GM15510 (cell line): ENCODE data around the gene NFIA.

Source experiments
- POLR2A ChIP-seq: IDR thresholded peaks from 3 replicates; pipeline ENCODE4 v1.6.1; 2011; ENCODE audit warnings: borderline replicate concordance; ENCODE audit not compliant: insufficient read length; ENCODE audit errors: extremely low read depth

Gene NFIA

DNA sequence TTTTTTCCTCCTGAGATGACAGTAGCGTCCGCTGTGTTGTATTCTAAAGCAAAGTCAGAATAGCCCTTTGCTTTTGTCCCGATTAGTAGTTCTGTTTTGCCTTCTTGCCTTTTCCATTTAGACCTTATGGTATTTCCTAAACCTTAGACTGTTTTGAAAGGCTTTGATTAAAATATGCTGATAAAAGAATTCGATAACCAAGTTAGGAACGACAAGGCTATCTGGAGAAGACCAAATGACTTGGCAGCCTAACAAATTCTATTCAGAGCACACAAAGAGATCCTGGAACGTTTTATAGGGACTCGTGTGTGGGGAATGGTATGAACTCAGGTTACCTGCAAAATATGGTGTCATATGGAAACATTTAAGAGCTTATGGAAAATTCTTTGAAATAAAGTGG, 42.9 kb downstream of the NFIA start:
- TF ChIP-seq POLR2A, result no peak

DNA sequence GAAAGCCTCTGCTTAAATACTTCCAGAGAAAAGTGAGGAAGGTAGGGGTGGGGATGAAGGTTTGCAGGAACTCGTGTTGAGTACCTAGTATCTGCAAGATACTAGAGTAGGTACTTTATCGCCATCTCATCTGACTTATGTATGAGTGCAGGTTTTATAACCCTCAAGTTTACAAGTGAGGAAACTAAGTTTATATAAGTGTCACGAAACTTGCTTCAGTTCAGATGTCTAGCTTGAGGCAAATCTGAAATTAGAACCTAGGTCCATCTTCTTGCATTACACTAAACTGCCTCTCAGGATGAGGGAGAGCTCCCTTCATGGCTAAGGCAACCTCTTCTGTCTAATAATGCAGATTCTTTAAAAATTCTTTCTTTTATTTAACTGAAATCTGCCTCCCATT, 43.5 kb downstream of the NFIA start:
- TF ChIP-seq POLR2A, result no peak

DNA sequence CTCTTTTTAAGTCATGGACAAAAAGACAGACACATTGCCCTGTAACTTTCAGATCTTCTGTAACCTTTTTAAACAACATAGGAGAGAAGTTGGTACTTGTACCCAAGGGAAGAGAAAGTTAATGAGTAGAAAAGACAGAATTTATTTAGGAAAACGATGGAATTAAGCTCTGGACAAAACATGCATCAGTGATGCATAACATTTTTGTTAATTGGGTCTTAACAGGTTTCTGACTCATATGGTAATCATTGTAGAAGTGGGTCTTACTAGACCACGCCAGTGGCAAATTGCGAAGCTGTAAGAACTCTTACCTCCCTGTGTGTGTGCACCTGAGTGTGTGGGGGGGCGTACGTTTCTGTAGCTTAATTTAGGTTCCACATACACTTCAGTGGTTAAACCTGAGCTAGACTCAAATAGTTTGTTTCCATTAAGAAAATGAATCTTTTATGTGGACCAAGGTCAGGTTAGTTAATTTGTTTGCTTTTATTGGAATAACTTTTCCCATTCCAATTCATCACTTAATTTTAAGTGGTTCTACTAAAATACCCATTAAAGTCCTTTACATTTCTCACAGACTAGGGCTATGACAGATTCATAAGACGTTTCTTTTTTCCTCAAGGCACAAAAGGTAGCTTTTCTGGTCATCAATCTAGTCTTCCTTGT, 48.1 kb downstream of the NFIA start:
- no peak for TF ChIP-seq POLR2A

DNA sequence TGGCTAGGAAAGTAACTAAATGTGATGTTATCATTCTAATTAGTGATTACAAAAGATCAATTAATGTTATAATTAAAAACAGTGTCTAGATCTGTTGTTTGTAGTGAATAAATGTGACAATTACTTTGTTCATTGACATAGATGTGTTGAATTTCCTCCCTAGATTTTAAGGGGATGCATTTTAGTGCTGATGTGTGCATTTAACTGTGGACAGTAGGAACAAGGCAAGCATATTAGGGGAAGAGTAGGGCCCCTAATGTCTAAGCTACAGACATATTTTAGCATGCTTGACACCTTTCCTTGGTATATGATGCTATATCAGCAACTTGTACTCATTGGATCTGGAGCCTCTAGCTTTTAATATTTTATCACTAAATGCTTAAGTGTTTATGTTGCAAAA, 48.9 kb downstream of the NFIA start:
- no peak for TF ChIP-seq POLR2A

DNA sequence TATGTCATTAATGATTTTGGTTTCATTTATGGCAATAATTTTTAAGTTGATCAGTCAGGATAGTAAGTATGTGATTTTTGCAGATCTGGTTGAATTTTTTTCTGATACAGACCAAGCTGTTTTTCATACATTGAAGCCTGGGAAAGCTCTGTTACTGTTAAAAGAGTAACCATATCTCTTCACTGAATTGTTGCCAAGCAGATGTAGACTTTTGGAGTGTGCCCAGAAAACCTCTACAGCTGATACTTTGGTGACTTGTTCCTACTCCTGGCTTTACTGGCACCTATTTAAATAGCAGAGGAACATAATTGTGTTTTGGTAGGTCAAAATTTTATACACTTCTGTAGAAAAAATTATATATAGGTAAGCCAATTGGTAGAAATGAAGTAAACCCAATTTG, 49.4 kb downstream of the NFIA start:
- TF ChIP-seq POLR2A, result no peak

GRCh38 chr1:61132176-61132638, 49.8 kb downstream of the NFIA start:
- TF ChIP-seq POLR2A, result no peak

- TF ChIP-seq POLR2A, result no peak
Observed at GRCh38 chr1:61132645-61133334, 50.4 kb downstream of the NFIA start.

DNA sequence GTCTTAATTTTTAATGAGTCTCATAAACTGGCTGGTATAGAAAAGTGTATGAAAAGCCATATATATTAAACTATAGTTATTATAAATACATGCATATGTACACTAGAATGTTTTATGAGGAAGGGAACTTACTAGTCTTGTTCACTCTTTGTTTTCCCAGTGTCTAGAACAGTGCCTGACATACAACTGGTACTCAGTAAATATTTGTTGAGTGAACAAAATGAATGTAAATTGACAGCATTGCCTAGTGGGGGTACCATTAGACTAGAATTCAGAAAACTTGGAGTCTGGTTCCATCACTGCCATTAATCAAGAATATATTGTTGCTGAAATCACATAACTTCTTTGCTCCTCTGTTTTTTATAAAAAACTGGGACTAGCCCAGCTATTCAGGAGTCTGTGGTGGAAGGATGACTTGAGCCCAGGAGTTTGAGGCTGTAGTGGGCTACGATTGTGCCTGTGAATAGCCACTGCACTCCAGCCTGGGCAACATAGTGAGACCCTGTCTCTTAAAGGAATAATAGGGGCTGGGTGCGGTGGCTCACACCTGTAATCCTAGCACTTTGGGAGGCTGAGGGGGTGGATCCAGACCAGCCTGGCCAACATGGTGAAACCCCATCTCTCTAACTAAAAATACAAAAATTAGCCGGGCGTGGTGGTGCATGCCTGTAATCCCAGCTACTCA, 51.1 kb downstream of the NFIA start:
- TF ChIP-seq POLR2A, result no peak

DNA sequence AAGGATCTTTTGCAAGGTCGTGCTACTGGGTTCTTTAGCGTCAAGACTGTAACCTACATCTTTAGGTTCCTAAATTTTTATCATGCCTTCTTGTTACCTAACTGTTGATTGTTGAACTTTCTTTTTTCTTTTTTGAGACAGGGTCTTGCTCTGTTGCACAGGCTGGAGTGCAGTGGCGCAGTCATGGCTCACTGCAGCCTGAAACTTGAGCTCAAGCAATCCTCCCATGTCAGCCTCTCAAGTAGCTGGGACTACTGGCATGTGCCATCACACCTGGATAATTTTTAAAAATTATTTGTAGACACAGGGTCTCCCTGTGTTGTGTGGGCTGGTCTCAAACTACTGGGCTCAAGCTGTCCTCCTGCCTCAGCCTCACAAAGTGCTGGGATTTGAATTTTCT, 52.9 kb downstream of the NFIA start:
- no peak for TF ChIP-seq POLR2A

GRCh38 chr1:61138305-61138704, 55.9 kb downstream of the NFIA start:
- no peak for TF ChIP-seq POLR2A

GRCh38 chr1:61138921-61139774, 56.8 kb downstream of the NFIA start:
- no peak for TF ChIP-seq POLR2A

- no peak for TF ChIP-seq POLR2A
Observed at GRCh38 chr1:61139775-61140549, 57.6 kb downstream of the NFIA start.

- TF ChIP-seq POLR2A, result no peak
Observed at GRCh38 chr1:61140778-61141177, 58.4 kb downstream of the NFIA start.

DNA sequence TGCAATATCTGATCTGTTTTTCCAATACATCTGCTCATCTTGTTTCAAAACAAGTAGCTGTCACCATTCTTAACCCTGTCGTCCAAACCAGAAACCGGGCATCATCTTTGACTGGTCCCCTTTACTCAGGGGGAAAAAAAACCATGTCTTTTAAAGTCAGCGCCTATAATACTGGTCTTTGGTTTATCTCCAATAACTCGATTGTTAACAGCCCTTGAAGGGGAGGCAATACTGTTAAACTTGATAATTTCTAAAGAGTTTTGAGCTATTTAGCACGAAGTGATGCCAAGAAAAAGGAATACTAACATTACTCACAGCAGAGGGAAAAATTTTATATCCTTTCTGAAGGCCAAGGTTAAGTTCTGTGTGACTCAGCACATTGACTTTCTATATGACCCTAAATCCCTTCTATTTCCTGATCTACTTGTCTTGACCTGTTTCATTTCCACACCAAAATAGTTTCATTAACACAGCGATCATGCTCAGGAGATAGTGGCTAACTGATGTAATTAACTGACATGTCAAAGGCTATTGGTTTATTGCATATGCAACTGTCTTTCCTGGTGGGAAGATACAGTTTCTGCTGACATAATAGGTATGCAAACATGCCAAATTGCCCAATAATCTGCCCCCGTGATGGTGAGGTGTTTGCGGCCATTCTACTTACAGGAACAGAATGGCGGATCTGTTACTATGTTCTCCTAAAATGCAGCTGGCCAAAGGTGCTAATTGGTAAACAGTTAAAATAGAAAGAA, 59.1 kb downstream of the NFIA start:
- no peak for TF ChIP-seq POLR2A

DNA sequence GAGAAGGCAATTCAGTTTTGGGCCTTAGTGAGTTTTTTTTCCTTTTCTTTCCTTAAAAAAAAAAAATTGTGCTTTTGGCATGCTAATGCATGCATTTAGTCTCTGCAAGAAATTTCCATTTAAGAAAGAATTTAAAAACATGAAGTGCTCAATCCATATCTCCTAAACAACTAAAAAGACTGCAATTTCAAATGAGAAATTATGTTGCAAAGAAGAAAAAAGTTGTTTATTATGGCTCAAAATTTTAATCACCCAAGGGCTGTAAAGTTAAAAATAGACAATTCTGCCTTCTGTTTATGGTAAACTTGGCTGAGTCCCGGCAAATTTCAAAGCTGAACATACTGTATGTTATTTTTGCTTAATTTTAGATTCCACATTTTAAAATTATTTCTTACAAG, 59.7 kb downstream of the NFIA start:
- TF ChIP-seq POLR2A, result no peak
